Left hindlimb (tissue), 1 donor: ENCODE measurements around the gene DDX49.
"Not testable (repeated sequence)": the region's sequence is repeated elsewhere in the genome, so short reads cannot be mapped to it uniquely, and the experiment has no call there.

Experiments used
- DNase-seq: peaks from one replicate; pipeline ENCODE4 v3.0.0-alpha.2; 2018

Gene DDX49

DNA sequence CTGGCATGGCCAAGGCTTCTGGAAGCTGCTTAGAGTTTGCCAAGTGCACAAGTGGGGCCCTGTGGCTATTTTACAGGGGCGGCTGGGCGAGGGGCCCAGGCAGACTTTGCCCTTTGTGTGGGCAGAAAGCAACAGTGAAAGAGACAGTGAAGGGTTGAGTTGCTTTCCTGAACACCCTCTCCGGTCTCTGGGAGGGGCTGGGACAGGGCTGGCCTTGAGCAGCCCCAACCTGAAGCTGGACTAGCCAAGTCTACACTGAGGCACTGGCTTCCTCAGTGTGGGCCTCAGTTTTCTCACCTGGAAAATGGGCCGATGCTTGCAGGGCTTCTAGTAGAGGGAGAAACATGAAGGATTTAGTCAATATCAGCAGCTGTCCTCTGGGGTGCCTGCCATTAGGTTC is 23.9 kb downstream of the DDX49 start:
- no peak for DNase-seq

DNA sequence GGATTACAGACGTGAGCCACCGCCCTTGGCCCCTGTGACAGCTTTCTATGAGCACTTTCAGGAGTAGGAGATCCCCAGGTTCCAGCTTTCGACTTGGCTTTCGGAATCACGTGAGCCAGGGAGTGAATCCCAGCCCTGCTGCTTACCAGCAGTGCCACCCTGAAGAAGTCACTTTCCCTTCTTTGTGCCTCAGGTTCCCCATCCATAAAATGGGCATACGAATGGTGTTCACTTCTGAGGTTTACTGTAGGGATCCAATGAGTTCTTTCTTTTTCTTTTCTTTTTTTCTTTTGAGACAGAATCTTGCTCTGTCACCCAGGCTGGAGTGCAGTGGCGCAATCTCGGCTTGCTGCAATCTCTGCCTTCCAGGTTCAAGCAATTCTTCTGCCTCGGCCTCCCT is 25.8 kb downstream of the DDX49 start:
- no peak for DNase-seq

DNA sequence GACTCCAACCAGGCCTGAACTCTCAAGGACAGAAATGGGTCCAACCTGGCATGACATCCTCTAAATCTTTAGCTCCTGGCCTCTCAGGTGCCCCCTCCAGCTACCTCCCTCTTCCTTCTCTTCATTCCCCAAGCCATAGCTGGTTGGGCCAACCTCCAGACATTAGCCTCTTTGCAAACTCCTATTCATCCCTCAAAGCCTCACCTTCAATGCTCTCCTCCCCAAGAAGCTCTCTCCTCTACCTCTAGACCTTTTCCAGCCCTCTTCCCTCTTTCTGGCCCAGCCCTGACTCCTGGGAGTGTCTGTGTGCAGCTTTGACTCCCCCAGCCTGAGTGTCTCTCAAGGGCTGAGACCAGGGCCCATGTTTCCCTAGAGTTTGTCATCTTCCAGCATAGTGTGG is 26.8 kb downstream of the DDX49 start:
- DNase-seq, result no peak

GRCh38 chr19:18946918-18947317 is 27.4 kb downstream of the DDX49 start:
- DNase-seq, result no peak

- DNase-seq, result no peak
Observed at GRCh38 chr19:18948075-18948975, 28.8 kb downstream of the DDX49 start.

GRCh38 chr19:18948976-18949356 is 29.5 kb downstream of the DDX49 start:
- DNase-seq, result no peak

GRCh38 chr19:18949858-18950257 is 30.3 kb downstream of the DDX49 start:
- DNase-seq, result no peak

DNA sequence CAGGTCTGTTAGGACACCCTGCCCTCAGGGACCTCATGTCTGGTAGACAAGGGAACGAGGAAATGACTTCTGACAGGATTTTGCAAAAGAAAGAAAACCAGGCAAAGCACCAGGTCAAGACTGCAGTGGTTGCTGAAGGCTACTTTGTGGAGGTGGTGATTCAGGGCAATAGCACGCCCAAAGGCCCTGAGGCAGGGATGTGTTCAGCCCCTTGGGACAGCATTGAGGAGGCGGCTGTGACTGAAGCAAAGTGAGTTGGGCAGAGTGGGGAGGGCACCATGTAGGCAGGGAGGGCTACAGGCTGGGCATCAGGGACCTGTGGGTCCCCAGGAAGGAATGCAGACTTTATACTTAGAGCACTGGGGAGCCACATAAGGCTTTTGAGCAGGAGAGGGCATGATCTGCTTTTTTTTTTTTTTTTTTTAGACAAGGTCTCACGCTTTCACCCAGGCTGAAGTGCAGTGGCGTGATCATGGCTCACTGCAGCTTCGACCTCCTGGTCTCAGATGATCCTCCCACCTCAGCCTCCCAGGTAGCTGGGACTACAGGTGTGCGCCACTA is 32.3 kb downstream of the DDX49 start:
- DNase-seq, result no peak

DNA sequence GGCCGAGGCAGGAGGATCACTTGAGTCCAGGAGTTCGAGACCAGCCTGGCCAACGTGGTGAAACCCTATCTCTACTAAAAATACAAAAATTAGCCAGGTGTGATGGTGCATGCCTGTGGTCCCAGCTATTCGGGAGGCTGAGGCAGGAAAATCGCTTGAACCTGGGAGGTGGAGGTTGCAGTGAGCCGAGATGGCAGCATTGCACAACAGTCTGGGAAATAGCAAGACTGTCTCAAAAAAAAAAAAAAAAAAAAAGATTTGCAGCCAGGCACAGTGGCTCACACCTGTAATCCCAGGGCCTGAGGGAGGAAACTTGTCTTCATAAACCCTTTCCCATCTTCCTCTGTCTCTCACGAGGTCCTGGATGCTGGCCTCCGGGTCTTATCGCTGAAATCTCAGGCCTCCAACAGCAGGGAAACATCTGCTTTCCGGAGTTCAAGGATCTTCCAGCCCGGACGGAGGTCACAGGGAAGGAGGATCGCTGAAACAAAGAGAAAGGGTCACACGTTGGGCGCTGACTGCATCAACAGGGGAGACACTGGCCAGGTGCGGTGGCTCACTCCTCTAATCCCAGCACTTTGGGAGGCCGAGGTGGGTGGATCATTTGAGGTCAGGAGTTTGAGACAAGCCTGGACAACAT is 33.0 kb downstream of the DDX49 start:
- not testable (repeated sequence) for DNase-seq

DNA sequence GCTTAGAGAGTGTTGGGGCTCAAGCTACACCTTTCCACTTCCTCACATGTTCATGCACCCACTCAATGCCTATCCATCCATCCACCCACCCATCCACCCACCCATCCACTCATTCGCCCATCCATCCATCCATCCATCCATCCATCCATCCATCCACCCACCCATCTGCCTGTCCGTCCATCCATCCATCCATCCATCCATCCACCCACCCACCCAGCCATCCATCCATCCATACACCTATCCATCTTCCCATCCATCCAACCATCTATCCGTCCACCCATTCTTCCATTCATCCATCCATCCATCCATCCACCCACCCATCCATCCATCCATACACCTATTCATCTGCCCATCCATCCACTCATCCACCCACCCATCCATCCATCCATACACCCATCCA is 34.6 kb downstream of the DDX49 start:
- DNase-seq, result no peak

DNA sequence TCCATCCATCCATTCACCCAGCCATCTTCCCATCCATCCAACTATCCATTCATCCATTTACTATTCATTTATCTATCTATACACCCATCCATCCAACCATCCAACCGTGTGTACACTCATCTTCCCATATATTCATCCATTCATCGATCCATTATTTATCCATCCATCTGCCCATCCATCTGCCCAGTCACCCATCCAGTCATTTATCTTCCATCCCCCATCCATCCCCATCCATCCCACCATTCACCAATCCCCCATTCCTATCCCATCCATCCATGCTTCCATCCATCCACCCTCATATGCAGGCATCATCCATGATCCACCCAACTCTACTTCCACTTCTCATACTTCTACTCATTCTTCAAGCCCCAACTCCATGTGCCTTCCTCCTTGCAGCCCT is 35.5 kb downstream of the DDX49 start:
- no peak for DNase-seq

DNA sequence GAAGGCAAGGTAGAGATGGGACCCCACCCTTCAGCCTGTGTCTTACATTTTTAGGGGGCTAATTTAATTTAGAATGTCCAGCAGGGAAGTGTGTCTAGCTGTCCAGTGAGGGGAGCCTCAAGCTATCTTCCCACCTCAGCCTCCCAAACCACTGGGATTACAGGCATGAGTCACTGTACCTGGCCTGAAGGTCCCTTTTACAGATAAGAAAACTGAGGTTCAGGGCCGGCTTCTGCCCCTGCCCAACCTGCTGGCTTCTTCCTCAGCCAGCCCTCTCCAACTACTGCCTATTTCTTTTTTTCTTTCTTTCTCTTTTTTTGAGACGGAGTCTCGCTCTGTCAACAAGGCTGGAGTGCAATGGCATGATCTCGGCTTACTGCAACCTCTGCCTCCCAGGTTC is 40.9 kb downstream of the DDX49 start:
- no peak for DNase-seq

GRCh38 chr19:18961767-18962620 is 42.5 kb downstream of the DDX49 start:
- no peak for DNase-seq

DNA sequence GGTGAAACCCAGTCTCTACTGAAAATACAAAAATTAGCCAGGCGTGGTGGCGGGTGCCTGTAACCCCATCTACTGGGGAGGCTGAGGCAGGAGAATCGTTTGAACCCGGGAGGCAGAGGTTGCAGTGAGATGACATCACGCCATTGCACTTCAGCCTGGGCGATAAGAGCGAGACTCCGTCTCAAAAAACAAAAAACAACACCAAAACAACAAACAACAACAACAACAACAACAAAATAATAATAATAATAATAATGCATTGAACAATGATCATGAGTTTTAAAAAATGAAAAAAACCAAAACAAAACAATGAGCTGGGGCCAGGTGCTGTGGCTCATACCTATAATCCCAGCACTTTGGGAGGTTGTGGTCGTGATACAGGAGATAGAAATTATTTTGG is 44.6 kb downstream of the DDX49 start:
- no peak for DNase-seq

- no peak for DNase-seq
Observed at GRCh38 chr19:18966307-18966706, 46.8 kb downstream of the DDX49 start.

DNA sequence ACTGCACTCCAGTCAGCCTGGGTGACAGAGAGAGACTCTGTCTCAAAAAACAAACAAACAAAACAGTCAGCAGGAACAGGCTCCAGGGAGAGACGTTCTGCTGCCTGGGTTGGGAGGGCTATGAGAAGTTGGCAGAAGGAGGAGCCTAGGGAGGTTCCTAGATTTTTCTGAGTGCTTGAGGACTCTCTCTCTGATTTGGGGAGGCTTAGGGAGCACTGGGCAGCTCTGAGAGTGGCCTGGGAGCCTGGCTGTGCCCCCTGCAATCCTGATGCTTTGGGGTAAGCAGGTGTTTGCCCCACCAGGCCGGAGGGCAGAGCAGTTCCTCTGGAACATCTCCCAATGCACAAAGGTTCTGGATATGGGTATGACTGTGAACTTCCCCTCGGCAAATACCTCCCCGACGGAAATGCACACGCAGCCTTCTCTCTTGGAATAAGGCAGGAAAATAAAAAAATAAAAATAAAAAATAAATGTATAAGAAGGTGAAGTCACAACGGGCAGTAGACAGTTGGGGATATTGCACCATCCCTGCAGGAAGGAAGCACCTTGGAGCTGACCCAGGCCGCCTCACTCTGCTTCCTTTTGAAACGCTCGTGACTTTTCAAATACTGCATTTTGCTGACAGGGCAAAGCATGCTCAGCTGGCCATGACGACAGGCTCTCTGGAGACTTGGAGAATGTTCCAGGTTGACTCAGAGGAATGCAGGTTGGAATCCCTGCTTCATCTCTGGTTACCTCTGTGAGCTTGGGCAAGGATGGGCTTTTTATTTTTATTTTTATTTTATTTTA is 48.0 kb downstream of the DDX49 start:
- peak; percentile 44 for DNase-seq

DNA sequence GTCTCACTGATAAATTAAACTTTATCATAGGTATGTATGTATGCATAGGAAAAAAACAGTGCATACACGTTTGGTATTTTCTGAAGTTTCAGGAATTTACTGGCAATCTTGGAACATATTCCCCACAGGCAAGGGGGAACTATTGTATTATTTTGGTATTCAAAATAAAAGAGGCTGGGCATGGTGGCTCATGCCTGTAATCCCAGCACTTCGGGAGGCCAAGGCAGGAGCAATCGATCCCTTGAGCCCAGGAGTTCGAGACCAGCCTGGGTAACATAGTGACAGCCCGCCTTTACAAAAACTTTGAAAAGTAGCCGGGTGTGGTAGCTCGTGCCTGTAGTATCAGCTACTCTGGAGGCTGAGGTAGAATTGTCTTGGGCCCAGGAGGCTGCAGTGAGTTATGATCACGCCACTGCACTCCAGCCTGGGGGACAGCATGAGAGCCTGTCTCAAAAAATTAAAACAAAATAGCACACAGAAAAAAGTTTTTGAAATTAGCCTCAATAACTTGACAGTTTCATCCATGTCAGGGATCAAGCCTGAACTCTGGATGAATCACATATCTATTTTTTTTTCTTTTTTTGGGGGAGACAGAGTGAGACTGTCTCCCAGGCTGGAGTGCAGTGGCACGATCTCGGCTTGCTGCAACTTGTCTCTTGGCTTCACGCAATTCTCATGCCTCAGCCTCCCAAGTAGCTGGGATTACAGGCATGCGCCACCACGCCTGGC is 50.6 kb downstream of the DDX49 start:
- no peak for DNase-seq

- no peak for DNase-seq
Observed at GRCh38 chr19:18972301-18972811, 52.8 kb downstream of the DDX49 start.

DNA sequence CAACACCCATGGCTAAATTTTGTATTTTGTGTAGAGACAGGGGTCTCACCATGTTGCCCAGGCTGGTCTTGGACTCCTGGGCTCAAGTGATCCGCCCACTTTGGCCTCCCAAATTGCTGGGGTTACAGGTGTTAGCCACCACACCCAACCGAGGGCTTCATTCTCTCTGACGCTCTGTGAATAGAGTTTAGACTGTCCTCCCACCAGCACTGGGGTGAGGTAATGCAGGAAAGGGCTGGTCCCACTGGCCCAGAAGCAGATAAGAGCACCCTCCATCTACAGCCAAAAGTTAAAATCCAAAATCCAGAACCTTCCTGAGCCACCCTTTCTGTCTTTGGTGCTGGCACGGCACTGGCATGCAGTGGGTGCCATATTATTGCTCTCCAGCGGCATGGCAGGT is 53.3 kb downstream of the DDX49 start:
- DNase-seq, result no peak

DNA sequence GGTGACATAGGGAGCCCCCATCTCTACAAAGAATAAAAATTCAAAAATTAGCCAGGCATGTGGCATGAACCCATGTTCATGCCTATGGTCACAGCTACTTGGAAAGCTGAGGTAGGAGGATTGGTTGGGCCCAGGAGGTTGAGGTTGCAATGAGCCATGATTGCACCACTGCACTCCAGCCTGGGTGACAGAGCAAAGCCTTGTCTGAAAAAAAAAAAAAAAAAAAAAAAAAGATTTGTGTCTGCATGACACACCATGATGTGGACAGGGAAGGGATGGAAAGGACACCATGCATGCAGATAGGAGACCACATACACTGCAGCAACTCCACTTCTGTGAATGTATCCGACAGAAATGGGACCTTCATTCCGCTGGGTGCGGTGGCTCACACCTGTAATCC is 55.5 kb downstream of the DDX49 start:
- DNase-seq, result no peak

- DNase-seq, result no peak
Observed at GRCh38 chr19:18975869-18976268, 56.4 kb downstream of the DDX49 start.
